Epithelial cell of proximal tubule (primary cell): ENCODE data around the gene HUS1B. TPM values are rescaled to one million over a fixed set of nuclear protein-coding genes. Genes with fewer than 3 reads are reported as not detected.

Source experiments
- DNase-seq: peaks from one replicate; pipeline ENCODE4 v3.0.0-alpha.2; 2011; ENCODE audit warnings: low read depth
- H3K4me3 ChIP-seq: 2 replicates; pipeline ENCODE4 v1.5.1; 2011; ENCODE audit warnings: low read depth, mild to moderate bottlenecking, low read length
- CTCF ChIP-seq: conservative IDR thresholded peaks from 2 replicates; pipeline ENCODE4 v1.5.1; 2012; ENCODE audit warnings: low read depth, mild to moderate bottlenecking, low read length
- total RNA-seq: library from RNA; depleted of rRNA; stranded (reverse); fragments of >200 nt; gene quantifications from 2 replicates; pipeline ENCODE4 v1.2.3, GENCODE V29; 2015

Gene HUS1B
- total RNA-seq, 1 donor from 2014 or later: not detected

- no peak overlapping the region for H3K4me3 ChIP-seq
- no peak for DNase-seq
- TF ChIP-seq CTCF: no peak
Observed at GRCh38 chr6:641225-641985, 15.5 kb downstream of the HUS1B start.

GRCh38 chr6:636488-636887 lies 20.4 kb downstream of the HUS1B start:
- DNase-seq: no peak
- no peak overlapping the region for H3K4me3 ChIP-seq
- TF ChIP-seq CTCF: no peak

- TF ChIP-seq CTCF: no peak
- H3K4me3 ChIP-seq: no peak overlapping the region
- DNase-seq: no peak
Observed at GRCh38 chr6:635233-635632, 21.7 kb downstream of the HUS1B start.

GRCh38 chr6:633611-634010 lies 23.3 kb downstream of the HUS1B start:
- no peak overlapping the region for H3K4me3 ChIP-seq
- no peak for TF ChIP-seq CTCF

GRCh38 chr6:628766-629165 lies 28.1 kb downstream of the HUS1B start:
- DNase-seq: no peak
- H3K4me3 ChIP-seq: no peak overlapping the region
- no peak for TF ChIP-seq CTCF

More at GRCh38 chr6:633611-634010, 23.3 kb downstream of the HUS1B start:
- DNase-seq: no peak

GRCh38 chr6:626236-626635 lies 30.7 kb downstream of the HUS1B start:
- DNase-seq: no peak
- no peak for TF ChIP-seq CTCF
- H3K4me3 ChIP-seq: no peak overlapping the region

DNA sequence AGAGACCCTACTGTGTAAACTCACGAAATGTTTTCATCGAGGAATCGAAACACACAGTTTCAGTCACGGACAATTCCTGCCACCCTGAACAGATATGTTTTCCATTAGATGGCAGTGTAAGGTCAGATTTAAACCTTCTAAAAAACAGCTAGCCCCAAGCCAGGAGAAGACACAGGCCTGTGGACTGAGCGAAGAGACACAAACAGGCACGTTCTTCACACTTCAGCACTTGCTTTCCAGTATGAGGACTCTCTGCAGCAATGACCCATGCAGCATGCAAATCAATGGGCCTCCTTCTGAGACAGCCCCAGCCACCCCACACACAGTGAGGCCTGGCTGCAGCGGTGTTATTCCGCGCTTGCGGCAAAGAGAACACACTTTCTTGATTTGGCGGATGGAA lies 31.9 kb downstream of the HUS1B start:
- DNase-seq: no peak
- H3K4me3 ChIP-seq: no peak overlapping the region
- peak; percentile 10 for TF ChIP-seq CTCF
